ENCODE data around the gene CCDC32.

Gene CCDC32

DNA sequence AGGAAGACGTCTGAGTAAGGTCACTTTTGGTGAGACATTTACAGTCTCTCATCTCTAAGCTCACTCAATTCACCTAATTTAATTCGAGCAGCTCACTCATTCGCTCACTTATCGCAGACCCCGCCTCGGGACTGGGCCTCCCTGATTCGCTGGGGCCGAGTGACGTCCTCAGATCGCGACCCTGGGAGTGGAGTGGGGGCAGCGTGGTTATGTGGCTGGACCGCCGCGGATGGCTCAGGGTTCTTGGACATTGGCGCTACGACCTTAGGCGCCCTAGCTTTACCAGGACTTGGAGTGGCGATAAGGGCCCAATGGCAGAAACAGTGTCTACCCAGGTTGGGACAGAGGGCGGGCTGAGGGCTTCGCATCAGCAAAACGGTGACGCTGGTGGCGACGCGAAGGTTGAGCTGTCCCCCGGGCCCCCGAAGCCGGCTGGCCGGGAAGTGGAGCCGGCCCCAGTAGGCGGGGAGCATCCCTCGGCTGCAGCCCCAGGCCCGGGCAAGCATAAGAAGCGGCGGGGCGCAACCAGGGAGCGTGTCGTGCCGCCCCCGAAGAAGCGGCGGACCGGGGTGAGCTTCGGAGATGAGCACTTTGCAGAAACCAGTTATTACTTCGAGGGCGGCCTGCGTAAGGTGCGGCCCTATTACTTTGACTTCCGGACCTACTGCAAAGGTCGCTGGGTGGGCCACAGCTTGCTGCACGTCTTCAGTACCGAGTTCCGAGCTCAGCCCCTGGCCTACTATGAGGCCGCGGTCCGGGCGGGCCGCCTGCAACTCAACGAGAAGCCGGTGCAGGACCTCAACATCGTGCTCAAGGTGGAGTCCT lies 4.5 kb upstream of the CCDC32 start, which contains the start of gene RPUSD2:
Gene RPUSD2 (plus strand): TSS at position 171 of the 825 bp plus-strand sequence. CDS start 39 bp downstream, at position 210.
- in situ Hi-C loops (cut with HindIII; ENCODE audit: low sequenced_read_pairs) = no loop called here

DNA sequence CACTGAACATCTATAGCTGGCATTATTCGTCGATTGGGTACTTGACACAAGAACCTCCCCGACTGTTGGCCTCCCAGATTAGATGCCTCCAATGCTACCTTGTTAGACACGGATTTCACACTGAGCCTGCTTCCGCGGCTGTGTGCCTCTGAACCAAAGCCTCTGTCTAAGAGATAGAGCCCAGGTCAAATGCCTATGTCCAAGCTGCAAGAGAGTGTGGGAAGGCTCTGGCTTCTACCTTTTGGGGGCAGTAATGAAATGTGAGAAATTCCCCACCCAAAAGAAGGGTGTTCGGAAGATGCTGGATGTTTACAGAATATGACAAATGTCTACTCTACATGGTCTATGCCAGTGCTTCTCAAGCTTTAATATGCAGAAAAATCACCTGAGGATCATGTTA lies 2.3 kb upstream of the CCDC32 start:
- in situ Hi-C loops (cut with HindIII; ENCODE audit: low sequenced_read_pairs) = no loop called here
- TF ChIP-seq, protein P1, sequence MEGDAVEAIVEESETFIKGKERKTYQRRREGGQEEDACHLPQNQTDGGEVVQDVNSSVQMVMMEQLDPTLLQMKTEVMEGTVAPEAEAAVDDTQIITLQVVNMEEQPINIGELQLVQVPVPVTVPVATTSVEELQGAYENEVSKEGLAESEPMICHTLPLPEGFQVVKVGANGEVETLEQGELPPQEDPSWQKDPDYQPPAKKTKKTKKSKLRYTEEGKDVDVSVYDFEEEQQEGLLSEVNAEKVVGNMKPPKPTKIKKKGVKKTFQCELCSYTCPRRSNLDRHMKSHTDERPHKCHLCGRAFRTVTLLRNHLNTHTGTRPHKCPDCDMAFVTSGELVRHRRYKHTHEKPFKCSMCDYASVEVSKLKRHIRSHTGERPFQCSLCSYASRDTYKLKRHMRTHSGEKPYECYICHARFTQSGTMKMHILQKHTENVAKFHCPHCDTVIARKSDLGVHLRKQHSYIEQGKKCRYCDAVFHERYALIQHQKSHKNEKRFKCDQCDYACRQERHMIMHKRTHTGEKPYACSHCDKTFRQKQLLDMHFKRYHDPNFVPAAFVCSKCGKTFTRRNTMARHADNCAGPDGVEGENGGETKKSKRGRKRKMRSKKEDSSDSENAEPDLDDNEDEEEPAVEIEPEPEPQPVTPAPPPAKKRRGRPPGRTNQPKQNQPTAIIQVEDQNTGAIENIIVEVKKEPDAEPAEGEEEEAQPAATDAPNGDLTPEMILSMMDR (IDR thresholded peaks at IDR 0.05; ENCODE audit: low read depth, low read length, missing control alignments) = peak; percentile 24

More for the DNA sequence above, 4.5 kb upstream of the CCDC32 start, which contains the start of gene RPUSD2:
- peak; percentile 73 for DNase-seq (ENCODE audit: low read depth)
- H3K4me3 ChIP-seq (ENCODE audit: low read depth, low read length) = peak within 1 kb of the TSS; percentile 94
- TF ChIP-seq, protein P1 (IDR thresholded peaks at IDR 0.05; ENCODE audit: low read depth, low read length, missing control alignments) = no peak

DNA sequence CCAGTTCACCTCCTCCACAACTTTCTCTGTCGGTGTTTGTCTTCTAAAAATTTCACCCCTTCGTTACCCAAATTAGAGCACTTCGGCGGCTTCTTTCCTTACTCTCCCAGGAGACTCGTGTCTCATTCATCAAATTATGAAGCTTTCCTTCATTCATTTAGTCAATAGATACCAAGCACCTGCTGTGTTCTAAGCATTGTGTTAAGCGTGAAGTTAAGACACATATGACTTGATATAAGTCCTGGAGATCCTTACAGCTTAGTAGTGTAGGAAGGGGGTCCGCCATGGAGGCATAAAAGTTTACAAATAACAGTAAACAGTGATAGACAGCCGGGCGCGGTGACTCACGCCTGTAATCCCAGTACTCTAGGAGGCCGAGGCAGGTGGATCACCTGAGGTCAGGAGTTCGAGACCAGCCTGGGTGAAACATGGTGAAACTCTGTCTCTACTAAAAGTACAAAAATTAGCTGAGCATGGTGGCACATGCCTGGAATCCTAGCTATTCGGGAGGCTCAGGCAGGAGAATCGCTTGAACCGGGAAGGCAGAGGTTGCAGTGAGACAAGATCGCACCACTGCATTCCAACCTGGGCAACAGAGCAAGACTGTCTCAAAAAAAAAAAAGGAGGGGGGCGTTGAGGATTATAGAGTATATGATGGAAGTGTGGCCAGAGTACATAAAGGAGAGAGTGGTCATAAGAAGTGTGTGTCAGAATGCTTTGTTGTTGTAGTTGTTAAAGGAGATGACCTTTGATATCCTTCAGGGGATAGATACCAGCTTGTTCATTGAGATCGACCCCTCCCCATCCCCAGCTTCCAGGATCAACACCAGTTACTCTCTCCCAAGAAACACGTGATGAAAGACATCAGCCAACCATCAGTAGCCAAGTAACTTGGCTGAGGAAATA lies 744 bp upstream of the CCDC32 start:
- TF ChIP-seq, protein P1 (IDR thresholded peaks at IDR 0.05; ENCODE audit: low read depth, low read length, missing control alignments) = no peak
- in situ Hi-C loops (cut with HindIII; ENCODE audit: low sequenced_read_pairs) = no loop called here
- no peak for DNase-seq (ENCODE audit: low read depth)
- peak overlapping the region; percentile 90 for H3K4me3 ChIP-seq (ENCODE audit: low read depth, low read length)

More for the DNA sequence above, 2.3 kb upstream of the CCDC32 start:
- H3K4me3 ChIP-seq (ENCODE audit: low read depth, low read length) = no peak overlapping the region
- no peak for DNase-seq (ENCODE audit: low read depth)

DNA sequence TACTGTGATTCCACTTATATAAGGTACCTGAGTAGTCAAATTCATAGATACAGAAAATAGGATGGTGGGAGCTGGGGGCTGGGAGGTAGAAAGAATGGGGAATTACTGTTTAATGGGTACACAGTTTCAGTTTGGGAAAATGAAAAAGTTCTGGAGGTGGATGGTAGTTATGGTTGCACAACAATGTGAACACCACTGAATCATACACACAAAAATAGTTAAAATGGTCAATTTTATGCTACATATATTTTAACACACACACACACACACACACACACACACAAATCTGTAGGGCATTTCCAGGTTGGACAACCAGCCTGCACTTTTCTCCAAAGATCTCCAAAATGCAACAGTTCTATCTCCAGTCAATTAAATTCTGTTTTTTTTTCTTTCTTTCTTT lies 1.4 kb downstream of the CCDC32 start:
- DNase-seq (ENCODE audit: low read depth) = no peak
- in situ Hi-C loops (cut with HindIII; ENCODE audit: low sequenced_read_pairs) = no loop called here
- no peak overlapping the region for H3K4me3 ChIP-seq (ENCODE audit: low read depth, low read length)
- TF ChIP-seq, protein P1 (IDR thresholded peaks at IDR 0.05; ENCODE audit: low read depth, low read length, missing control alignments) = no peak

DNA sequence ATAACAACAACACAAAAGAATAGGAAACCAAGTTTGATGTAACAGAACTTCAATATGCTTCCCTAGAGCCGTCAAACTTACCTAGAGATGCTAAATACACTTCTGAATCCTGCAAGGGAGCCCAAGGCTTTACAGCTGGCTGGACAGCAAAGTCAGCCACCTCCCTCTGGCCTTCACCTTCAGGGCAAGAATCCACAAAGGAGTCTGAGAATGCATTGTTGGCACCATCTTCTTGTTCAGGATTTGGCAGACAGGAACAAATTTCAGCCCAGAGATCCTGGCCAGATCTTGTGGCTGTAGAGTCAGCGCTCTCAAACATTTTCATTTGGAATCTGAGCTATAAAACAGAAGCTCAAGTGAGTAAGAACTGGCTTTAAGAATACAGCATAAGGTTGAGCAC lies 2.2 kb downstream of the CCDC32 start:
- in situ Hi-C loops (cut with HindIII; ENCODE audit: low sequenced_read_pairs) = no loop called here
- TF ChIP-seq, protein P1 (IDR thresholded peaks at IDR 0.05; ENCODE audit: low read depth, low read length, missing control alignments) = no peak
- H3K4me3 ChIP-seq (ENCODE audit: low read depth, low read length) = no peak overlapping the region
- no peak for DNase-seq (ENCODE audit: low read depth)

DNA sequence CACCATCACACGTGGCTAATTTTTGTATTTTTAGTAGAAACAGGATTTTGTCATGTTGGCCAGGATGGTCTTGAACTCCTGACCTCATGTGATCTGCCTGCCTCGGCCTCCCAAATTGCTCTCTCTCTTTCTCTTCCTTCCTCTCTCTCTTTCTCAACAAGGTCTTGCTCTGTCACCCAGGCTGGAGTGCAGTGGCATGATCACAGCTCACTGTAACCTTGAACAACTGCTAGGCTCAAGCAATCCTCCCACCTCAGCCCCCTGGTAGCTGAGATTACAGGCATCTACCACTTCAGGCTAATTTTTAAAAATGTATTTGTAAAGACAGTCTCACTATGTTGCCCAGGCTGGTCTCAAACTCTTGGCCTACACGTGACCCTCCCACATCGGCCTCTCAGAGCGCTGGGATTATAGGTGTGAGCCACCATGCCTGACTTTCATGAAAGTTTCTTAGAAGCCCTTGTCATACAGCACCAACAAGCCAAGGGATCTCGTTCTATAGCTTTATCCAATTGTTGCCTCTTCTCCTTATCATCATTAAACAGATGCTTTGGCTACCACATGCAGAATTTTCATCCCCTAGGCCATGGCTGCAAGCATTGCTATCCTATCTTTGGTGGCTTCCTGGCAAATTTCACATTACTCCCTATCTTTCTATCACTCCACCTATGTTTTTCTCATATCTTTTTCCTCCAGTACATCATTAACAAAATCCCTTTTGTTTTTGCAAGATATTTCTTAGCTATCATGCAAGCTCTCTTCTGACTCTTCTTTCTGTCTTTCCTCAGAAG lies 5.7 kb downstream of the CCDC32 start:
- in situ Hi-C loops (cut with HindIII; ENCODE audit: low sequenced_read_pairs) = no loop called here
- H3K4me3 ChIP-seq (ENCODE audit: low read depth, low read length) = no peak overlapping the region

More for the DNA sequence above, 5.7 kb downstream of the CCDC32 start:
- TF ChIP-seq, protein P1 (IDR thresholded peaks at IDR 0.05; ENCODE audit: low read depth, low read length, missing control alignments) = no peak
- DNase-seq (ENCODE audit: low read depth) = no peak
